Heart right ventricle (tissue), 16 donors: Measurements from ENCODE around the gene COL11A1. TPM values are rescaled to one million over a fixed set of nuclear protein-coding genes. Genes with fewer than 3 reads are reported as not detected.

Source experiments
- ATAC-seq, 8 donors: fragments of 200-7000 bp; cut with Tn5 transposase; one replicate each; pipeline ENCODE4 v1.9.1; 2020; ENCODE audit warnings: mild to moderate bottlenecking in 8 of 8, moderate library complexity in 8 of 8, moderate number of reproducible peaks in 1 of 8
- DNase-seq, 2 donors: peaks; one replicate each; pipeline ENCODE4 v3.0.0-alpha.2; 2020
- H3K27ac ChIP-seq, 10 donors: fragments of 200-600 bp; sonication (generic) in 2 of 10; one replicate each; pipeline versions ENCODE4 v1.5.0 to v1.8.0; 2020 to 2022; ENCODE audit warnings: mild to moderate bottlenecking in 3 of 10
- H3K27me3 ChIP-seq, 7 donors: fragments of 200-600 bp; one replicate each; pipeline ENCODE4 v1.8.0; 2021 to 2022; ENCODE audit warnings: mild to moderate bottlenecking in 2 of 7
- H3K36me3 ChIP-seq, 9 donors: fragments of 200-600 bp; sonication (generic) in 1 of 9; one replicate each; pipeline versions ENCODE4 v1.5.0 to v1.8.0; 2020 to 2022; ENCODE audit warnings: mild to moderate bottlenecking in 2 of 9
- H3K4me1 ChIP-seq, 9 donors: fragments of 200-600 bp; sonication (generic) in 1 of 9; one replicate each; pipeline versions ENCODE4 v1.5.0 to v1.8.0; 2020 to 2022; ENCODE audit warnings: mild to moderate bottlenecking in 4 of 9
- H3K4me3 ChIP-seq, 10 donors: fragments of 200-600 bp; sonication (generic) in 2 of 10; one replicate each; pipeline versions ENCODE4 v1.5.0 to v1.8.0; 2020 to 2022; ENCODE audit warnings: mild to moderate bottlenecking in 7 of 10, moderate library complexity in 2 of 10
- H3K9me3 ChIP-seq, 11 donors: fragments of 200-600 bp in 10 of 11; sonication (generic) in 2 of 11; one replicate each; pipeline versions ENCODE4 v1.5.0 to v1.8.0; 2013 to 2022; ENCODE audit warnings: mild to moderate bottlenecking in 2 of 11, control low read depth in 1 of 11, moderate library complexity in 1 of 11
- WGBS, 2 donors: extraction: QIAGEN DNeasy Blood & Tissue Kit; methylation state at CpG; one replicate each; pipeline ENCODE4 v1.1.7; 2013; ENCODE audit warnings: inconsistent platforms in 1 of 2; 5-methylcytosine and 5-hydroxymethylcytosine counted together
- intact Hi-C, 10 donors: fragments of 100-400 bp; cut with DNase I; formaldehyde crosslinking; loops; one replicate each; pipeline versions ENCODE4 v1.11.1 to v1.14.2; 2022
- polyA plus RNA-seq, 2 donors: library from polyadenylated mRNA; stranded (reverse); fragments of 200-250 nt; gene quantifications; one replicate each; pipeline ENCODE4 v1.2.3, GENCODE V29; 2013
- total RNA-seq, 10 donors: library from RNA; stranded (reverse); fragmentation: NEBNext Ultra II Directional in 3 of 10; extraction: Animal tissue kit (Norgen Biotek cat#: 25700) in 3 of 10; gene quantifications; one replicate each; pipeline versions ENCODE4 v1.2.1 to v1.2.4, GENCODE V29; 2021 to 2023
- TF ChIP-seq, protein P1 (sequence below), 9 donors: fragments of 200-600 bp; sonication (generic) in 2 of 9; IDR thresholded peaks; one replicate each; pipeline versions ENCODE4 v1.5.0 to v1.8.0; 2021 to 2022; ENCODE audit warnings: antibody characterized with exemption in 9 of 9, mild to moderate bottlenecking in 5 of 9, moderate library complexity in 1 of 9
- donor health status: Arrhythmogenic right ventricular cardiomyopathy.
- donor health status: ischemic (EF 13 %, LVEDD 7.1; RV severe dilation, severe dysfunction).
- donor health status: healthy with polysubstance abuse.
- donor health status: DM: no; HTN: yes; CAD: no.
- donor health status: DM: no; HTN: no; CAD: no.
- donor health status: ischemic (EF 25% LVEDD 6.9; RV normal size, moderate dysfunction).
- donor health status: ischemic (EF 25% LVEDD 5.7; RV mildly dilated, moderate dysfunction).
- donor health status: healthy.
- donor health status: DM: yes; HTN: yes; CAD: no.
- donor health status: Ischemic cardiomyopathy.
- donor health status: ischemic (EF 35%, LVEDD 5.7; RV mildly dilated, moderate dysfunction).
- donor health status: nonischemic (EF 11% LVEDD 7.7; RV severe dilation, severe dysfunction).
- donor health status: DM: yes; HTN: yes; CAD: no.
- donor health status: PGD.
- donor health status: ischemic (EF 29% LVEDD 5.4; RV normal size, mild dysfunction).
- donor health status: nonischemic (EF 23%, LVEDD 6.1; RV moderate dilation, normal function).

The COL11A1 gene
- total and polyA plus RNA-seq, 12 donors: 0.12 to 0.15 (median 0.13) TPM; not detected in 9

DNA sequence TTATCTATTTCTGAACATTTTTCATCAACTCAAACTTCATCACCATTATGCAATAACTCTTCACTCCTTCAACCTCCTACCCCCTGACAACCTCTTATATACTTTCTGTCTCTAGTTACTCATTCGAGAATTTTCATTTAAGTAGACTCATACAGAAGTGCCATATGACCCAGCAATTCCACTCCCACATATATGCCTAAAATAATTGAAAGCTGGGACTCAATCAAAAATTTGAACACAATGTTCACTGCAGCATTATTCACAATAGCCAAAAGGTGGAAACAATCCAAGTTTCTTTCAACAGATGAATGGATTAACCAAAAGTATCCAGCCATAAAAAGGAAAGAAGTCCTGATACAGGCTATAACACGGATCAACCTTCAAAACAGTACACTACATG is 24.1 kb downstream of the COL11A1 start:
- no peak overlapping the region for H3K4me3 ChIP-seq

GRCh38 chr1:103075316-103076000 is 32.9 kb downstream of the COL11A1 start:
- TF ChIP-seq, protein P1, sequence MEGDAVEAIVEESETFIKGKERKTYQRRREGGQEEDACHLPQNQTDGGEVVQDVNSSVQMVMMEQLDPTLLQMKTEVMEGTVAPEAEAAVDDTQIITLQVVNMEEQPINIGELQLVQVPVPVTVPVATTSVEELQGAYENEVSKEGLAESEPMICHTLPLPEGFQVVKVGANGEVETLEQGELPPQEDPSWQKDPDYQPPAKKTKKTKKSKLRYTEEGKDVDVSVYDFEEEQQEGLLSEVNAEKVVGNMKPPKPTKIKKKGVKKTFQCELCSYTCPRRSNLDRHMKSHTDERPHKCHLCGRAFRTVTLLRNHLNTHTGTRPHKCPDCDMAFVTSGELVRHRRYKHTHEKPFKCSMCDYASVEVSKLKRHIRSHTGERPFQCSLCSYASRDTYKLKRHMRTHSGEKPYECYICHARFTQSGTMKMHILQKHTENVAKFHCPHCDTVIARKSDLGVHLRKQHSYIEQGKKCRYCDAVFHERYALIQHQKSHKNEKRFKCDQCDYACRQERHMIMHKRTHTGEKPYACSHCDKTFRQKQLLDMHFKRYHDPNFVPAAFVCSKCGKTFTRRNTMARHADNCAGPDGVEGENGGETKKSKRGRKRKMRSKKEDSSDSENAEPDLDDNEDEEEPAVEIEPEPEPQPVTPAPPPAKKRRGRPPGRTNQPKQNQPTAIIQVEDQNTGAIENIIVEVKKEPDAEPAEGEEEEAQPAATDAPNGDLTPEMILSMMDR (IDR thresholded peaks at IDR 0.05): no peak
- intact Hi-C loops: no loop called here
- WGBS, 2 donors: 66 to 68% methylated on average over 2 of the region's 2 CpGs
- DNase-seq: no peak
- no peaks in the 10 kb centered on the region for H3K36me3 ChIP-seq
- H3K27me3 ChIP-seq: no peaks in the 10 kb centered on the region
- no peaks in the 10 kb centered on the region for H3K9me3 ChIP-seq
- H3K4me3 ChIP-seq: no peak overlapping the region
- H3K4me1 ChIP-seq: no peaks in the 10 kb centered on the region
- H3K27ac ChIP-seq: no peak overlapping the region
- ATAC-seq: no peak

More for the DNA sequence above, 24.1 kb downstream of the COL11A1 start:
- ATAC-seq (no peak), DNase-seq (no peak)
- no peak overlapping the region for H3K27ac ChIP-seq
- H3K9me3 ChIP-seq: no peaks in the 10 kb centered on the region
- intact Hi-C loops: no loop called here
- TF ChIP-seq, protein P1 (IDR thresholded peaks at IDR 0.05): no peak
- 15 to 20% methylated on average over 2 of the region's 2 CpGs for WGBS, 2 donors
- H3K4me1 ChIP-seq: no peaks in the 10 kb centered on the region
- no peaks in the 10 kb centered on the region for H3K27me3 ChIP-seq
- H3K36me3 ChIP-seq: no peaks in the 10 kb centered on the region

DNA sequence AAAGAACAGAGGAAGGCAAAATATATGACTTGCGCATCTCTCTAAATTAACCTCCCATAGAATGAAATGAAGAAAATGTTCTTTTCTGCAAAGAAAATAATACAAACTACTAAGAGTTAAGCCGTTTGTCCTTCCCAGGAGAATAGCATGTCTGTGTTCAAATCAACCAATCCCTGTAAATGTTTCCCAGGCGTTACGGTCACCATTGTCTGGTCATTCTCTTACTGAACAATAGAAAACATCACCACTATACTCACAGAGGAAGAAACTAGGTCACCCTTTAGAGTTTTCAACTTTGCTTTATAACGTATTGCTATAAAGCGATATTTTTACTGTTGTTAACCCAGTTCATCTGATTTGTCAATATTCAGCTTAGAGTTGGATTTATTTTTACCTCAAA is 34.1 kb downstream of the COL11A1 start:
- no peak overlapping the region for H3K4me3 ChIP-seq
- H3K27ac ChIP-seq: no peak overlapping the region
- ATAC-seq (no peak), DNase-seq (no peak)
- H3K9me3 ChIP-seq: no peaks in the 10 kb centered on the region
- TF ChIP-seq, protein P1 (IDR thresholded peaks at IDR 0.05): no peak
- WGBS, 2 donors: 73 to 82% methylated on average over 6 of the region's 6 CpGs
- no peaks in the 10 kb centered on the region for H3K4me1 ChIP-seq
- H3K27me3 ChIP-seq: no peaks in the 10 kb centered on the region
- intact Hi-C loops: no loop called here
- H3K36me3 ChIP-seq: no peaks in the 10 kb centered on the region

DNA sequence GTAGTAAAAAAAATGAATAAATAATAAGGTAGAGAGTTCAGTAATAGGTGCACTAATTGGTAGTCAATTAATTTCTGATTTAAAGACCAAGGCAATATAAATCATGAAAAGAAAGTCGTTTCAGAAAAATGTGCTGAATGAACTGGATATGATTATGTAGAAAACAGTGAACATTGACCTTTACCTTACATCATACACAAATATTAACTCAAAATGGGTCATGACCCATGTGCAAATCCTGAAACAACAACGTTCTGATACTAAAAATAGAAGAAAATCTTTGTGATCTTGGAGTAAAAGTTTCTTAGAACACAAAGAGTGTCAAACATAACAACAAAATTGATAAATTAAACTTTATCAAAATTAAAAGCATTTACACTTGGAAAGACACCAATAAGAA is 39.1 kb downstream of the COL11A1 start:
- intact Hi-C loops: no loop called here
- no peak for DNase-seq
- Histone ChIP-seq H3K27me3 (no peaks in the 10 kb centered on the region), H3K36me3 (no peaks in the 10 kb centered on the region), H3K4me1 (no peaks in the 10 kb centered on the region), H3K27ac (no peak overlapping the region), H3K9me3 (no peaks in the 10 kb centered on the region), H3K4me3 (no peak overlapping the region)
- 33 to 37% methylated on average over 2 of the region's 2 CpGs for WGBS, 2 donors
- TF ChIP-seq, protein P1 (IDR thresholded peaks at IDR 0.05): no peak
- no peak for ATAC-seq
